SU-DHL-6 (cell line): ENCODE data around the gene STXBP5L.

Experiments used
- H2AFZ ChIP-seq: fragments of 200-600 bp; sonication (generic); 2 replicates; pipeline ENCODE4 v1.6.1; 2014; ENCODE audit warnings: low read depth, mild to moderate bottlenecking, moderate library complexity, mixed read lengths, antibody characterized with exemption, low read length; ENCODE audit not compliant: severe bottlenecking
- H3F3A ChIP-seq: fragments of 200-600 bp; shearing (Covaris generic); 2 replicates; pipeline ENCODE4 v1.6.0; 2016; ENCODE audit warnings: antibody characterized with exemption, mild to moderate bottlenecking; ENCODE audit not compliant: insufficient read depth
- H3K27ac ChIP-seq: fragments of 200-600 bp; sonication (generic); 2 replicates; pipeline ENCODE4 v1.5.1; 2016; ENCODE audit warnings: low read depth, mild to moderate bottlenecking, low read length, moderate library complexity, mixed read lengths
- H3K27me3 ChIP-seq: fragments of 200-600 bp; sonication (generic), shearing (Covaris generic); 2 replicates; pipeline ENCODE4 v1.6.0; 2014; ENCODE audit warnings: mild to moderate bottlenecking, low read length
- H3K36me3 ChIP-seq: fragments of 200-600 bp; sonication (generic); 2 replicates; pipeline ENCODE4 v1.6.1; 2014; ENCODE audit warnings: mild to moderate bottlenecking, low read length, mixed read lengths
- H3K4me2 ChIP-seq: fragments of 300-600, 200-600 bp; shearing (Covaris generic), sonication (generic); 2 replicates; pipeline ENCODE4 v1.6.0; 2014; ENCODE audit warnings: low read length, low read depth, mild to moderate bottlenecking; ENCODE audit not compliant: poor library complexity, severe bottlenecking
- H3K4me3 ChIP-seq: fragments of 200-600 bp; sonication (generic); 2 replicates; pipeline ENCODE4 v1.5.1; 2014; ENCODE audit warnings: antibody characterized with exemption, low read length, mild to moderate bottlenecking, mixed read lengths; ENCODE audit not compliant: insufficient read depth, poor library complexity, severe bottlenecking
- H3K79me2 ChIP-seq: fragments of 200-600 bp; sonication (generic); 2 replicates; pipeline ENCODE4 v1.6.1; 2014; ENCODE audit warnings: mild to moderate bottlenecking, low read length, moderate library complexity; ENCODE audit not compliant: insufficient read depth
- H3K9ac ChIP-seq: fragments of 200-600 bp; sonication (generic); 2 replicates; pipeline ENCODE4 v1.7.0; 2014; ENCODE audit warnings: mild to moderate bottlenecking, low read length
- H3K9me2 ChIP-seq: fragments of 200-600 bp; sonication (generic); replicated peaks from 2 replicates; pipeline ENCODE4 v1.6.1; 2014; ENCODE audit warnings: low read length; ENCODE audit not compliant: insufficient read depth
- H3K9me3 ChIP-seq: fragments of 200-600 bp; sonication (generic); 2 replicates; pipeline ENCODE4 v1.6.1; 2014; ENCODE audit warnings: low read length, mixed read lengths; ENCODE audit not compliant: insufficient read depth
- H4K20me1 ChIP-seq: fragments of 200-600 bp; sonication (generic); 2 replicates; pipeline ENCODE4 v1.6.1; 2014; ENCODE audit warnings: low read depth, mild to moderate bottlenecking, antibody characterized with exemption, low read length, moderate library complexity, mixed read lengths
- CTCF ChIP-seq: fragments of 200-600 bp; sonication (generic); IDR thresholded peaks from one replicate; pipeline ENCODE4 v1.5.1; 2017; ENCODE audit warnings: antibody characterized with exemption, mild to moderate bottlenecking, low read length, moderate library complexity; ENCODE audit not compliant: insufficient read depth, poor library complexity, severe bottlenecking
- EZH2phosphoT487 ChIP-seq: fragments of 200-600 bp; sonication (generic), shearing (Covaris generic); conservative IDR thresholded peaks from 2 replicates; pipeline ENCODE4 v1.6.1; 2018; ENCODE audit warnings: mild to moderate bottlenecking, antibody characterized with exemption, low read length, moderate library complexity, mixed read lengths

STXBP5L gene

GRCh38 chr3:120956143-120956542, 48.1 kb downstream of the STXBP5L start:
- H3K27ac ChIP-seq: no peak overlapping the region
- no peaks in the 10 kb centered on the region for H3K79me2 ChIP-seq
- H3F3A ChIP-seq: no peaks in the 10 kb centered on the region
- H3K36me3 ChIP-seq: no peaks in the 10 kb centered on the region
- TF ChIP-seq CTCF (no peak), EZH2phosphoT487 (no peak)
- no peak overlapping the region for H2AFZ ChIP-seq
- no peak overlapping the region for H3K4me2 ChIP-seq
- no peaks in the 10 kb centered on the region for H3K9me2 ChIP-seq
- no peak overlapping the region for H3K4me3 ChIP-seq
- H3K9ac ChIP-seq: no peak overlapping the region
- no peaks in the 10 kb centered on the region for H3K27me3 ChIP-seq
- H4K20me1 ChIP-seq: no peaks in the 10 kb centered on the region
- H3K9me3 ChIP-seq: no peaks in the 10 kb centered on the region

- Histone ChIP-seq H3K9me2 (no peaks in the 10 kb centered on the region), H3K79me2 (no peaks in the 10 kb centered on the region), H3K4me3 (no peak overlapping the region), H3K27ac (no peak overlapping the region), H2AFZ (no peak overlapping the region), H4K20me1 (no peaks in the 10 kb centered on the region), H3K4me2 (no peak overlapping the region), H3F3A (no peaks in the 10 kb centered on the region), H3K27me3 (no peaks in the 10 kb centered on the region), H3K36me3 (no peaks in the 10 kb centered on the region), H3K9ac (no peak overlapping the region), H3K9me3 (no peaks in the 10 kb centered on the region)
- no peak for TF ChIP-seq CTCF
- no peak for TF ChIP-seq EZH2phosphoT487
These were observed 74.8 kb downstream of the STXBP5L start for GRCh38 chr3:120982608-120983320.

GRCh38 chr3:120983321-120983665, 75.3 kb downstream of the STXBP5L start:
- Histone ChIP-seq H3K9me2 (no peaks in the 10 kb centered on the region), H3K9ac (no peak overlapping the region), H3K27ac (no peak overlapping the region), H3K9me3 (no peaks in the 10 kb centered on the region), H3K4me2 (no peak overlapping the region), H4K20me1 (no peaks in the 10 kb centered on the region), H3K4me3 (no peak overlapping the region), H3F3A (no peaks in the 10 kb centered on the region), H3K36me3 (no peaks in the 10 kb centered on the region), H3K79me2 (no peaks in the 10 kb centered on the region), H2AFZ (no peak overlapping the region), H3K27me3 (no peaks in the 10 kb centered on the region)
- no peak for TF ChIP-seq EZH2phosphoT487
- no peak for TF ChIP-seq CTCF
